ENCODE results near the gene SEMA4C.
"Not testable (repeated sequence)": the region's sequence is repeated elsewhere in the genome, so short reads cannot be mapped to it uniquely, and the experiment has no call there.

Gene SEMA4C

DNA sequence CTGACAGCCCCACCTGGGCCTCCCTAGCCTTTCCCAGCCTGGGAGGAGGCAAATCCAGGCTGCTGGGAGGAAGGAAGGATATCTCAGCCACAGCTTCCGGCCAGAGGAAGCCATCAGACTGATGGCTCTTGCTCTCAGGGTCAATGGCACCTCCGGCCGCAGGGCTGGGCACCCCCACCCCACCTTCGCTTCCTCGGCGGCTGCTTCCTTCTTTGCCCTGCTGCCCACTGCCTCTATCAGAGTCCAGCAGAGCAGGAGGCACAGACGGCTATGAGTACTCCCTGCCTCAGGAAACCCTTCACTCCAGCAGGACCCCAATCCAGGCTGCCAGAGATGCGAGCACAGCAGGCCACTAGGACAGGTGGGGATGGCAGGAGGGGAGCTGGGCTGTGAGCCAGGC lies 3.3 kb downstream of the SEMA4C start:
- TF ChIP-seq, protein P1, sequence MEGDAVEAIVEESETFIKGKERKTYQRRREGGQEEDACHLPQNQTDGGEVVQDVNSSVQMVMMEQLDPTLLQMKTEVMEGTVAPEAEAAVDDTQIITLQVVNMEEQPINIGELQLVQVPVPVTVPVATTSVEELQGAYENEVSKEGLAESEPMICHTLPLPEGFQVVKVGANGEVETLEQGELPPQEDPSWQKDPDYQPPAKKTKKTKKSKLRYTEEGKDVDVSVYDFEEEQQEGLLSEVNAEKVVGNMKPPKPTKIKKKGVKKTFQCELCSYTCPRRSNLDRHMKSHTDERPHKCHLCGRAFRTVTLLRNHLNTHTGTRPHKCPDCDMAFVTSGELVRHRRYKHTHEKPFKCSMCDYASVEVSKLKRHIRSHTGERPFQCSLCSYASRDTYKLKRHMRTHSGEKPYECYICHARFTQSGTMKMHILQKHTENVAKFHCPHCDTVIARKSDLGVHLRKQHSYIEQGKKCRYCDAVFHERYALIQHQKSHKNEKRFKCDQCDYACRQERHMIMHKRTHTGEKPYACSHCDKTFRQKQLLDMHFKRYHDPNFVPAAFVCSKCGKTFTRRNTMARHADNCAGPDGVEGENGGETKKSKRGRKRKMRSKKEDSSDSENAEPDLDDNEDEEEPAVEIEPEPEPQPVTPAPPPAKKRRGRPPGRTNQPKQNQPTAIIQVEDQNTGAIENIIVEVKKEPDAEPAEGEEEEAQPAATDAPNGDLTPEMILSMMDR (IDR thresholded peaks at IDR 0.05; ENCODE audit: extremely low read depth, missing control alignments) = no peak
- no peak for DNase-seq (ENCODE audit: low spot score)

DNA sequence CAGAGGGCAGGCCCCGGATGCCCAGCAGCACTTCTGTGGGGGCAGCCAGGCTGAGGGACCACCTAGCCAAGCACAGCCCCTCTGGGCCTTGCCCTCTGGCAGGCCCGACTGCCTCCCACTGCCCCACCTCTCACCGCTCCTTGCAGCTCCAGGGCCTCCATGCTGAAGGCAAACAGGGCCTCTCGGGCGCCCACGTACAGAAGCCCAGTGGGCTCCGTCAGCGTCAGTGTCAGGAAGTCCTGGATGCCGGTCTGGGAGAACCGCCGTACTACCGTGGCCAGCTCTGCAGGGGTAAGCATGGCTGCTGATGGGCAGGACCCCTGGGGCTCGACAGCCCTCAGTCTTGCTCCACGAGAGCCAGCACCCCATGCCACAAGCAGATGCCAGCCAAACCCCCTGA lies 3.7 kb downstream of the SEMA4C start:
- DNase-seq (ENCODE audit: low spot score) = no peak

DNA sequence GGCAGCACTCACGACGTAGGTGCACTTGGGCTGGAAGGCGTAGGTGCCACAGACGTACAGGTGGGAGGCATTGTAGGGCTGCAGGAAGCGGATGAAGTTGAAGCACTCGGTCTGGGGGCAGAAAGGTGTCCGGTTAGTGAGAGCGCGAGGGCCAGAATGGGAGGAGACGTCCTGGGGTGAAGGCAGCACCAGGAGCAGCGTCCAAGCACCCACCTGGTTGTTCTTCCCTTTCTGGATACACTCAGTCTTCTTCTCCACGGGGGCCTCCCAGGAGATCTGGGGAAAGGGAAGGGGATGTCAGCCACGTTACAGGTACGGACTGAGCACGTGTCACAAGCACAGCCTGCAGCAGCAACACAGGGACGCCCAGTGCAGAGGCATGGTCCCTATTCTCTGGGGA lies 4.2 kb downstream of the SEMA4C start:
- DNase-seq (ENCODE audit: low spot score) = no peak
- TF ChIP-seq, protein P1 (IDR thresholded peaks at IDR 0.05; ENCODE audit: extremely low read depth, missing control alignments) = no peak

More for the DNA sequence above, 3.7 kb downstream of the SEMA4C start:
- TF ChIP-seq, protein P1 (IDR thresholded peaks at IDR 0.05; ENCODE audit: extremely low read depth, missing control alignments) = no peak

DNA sequence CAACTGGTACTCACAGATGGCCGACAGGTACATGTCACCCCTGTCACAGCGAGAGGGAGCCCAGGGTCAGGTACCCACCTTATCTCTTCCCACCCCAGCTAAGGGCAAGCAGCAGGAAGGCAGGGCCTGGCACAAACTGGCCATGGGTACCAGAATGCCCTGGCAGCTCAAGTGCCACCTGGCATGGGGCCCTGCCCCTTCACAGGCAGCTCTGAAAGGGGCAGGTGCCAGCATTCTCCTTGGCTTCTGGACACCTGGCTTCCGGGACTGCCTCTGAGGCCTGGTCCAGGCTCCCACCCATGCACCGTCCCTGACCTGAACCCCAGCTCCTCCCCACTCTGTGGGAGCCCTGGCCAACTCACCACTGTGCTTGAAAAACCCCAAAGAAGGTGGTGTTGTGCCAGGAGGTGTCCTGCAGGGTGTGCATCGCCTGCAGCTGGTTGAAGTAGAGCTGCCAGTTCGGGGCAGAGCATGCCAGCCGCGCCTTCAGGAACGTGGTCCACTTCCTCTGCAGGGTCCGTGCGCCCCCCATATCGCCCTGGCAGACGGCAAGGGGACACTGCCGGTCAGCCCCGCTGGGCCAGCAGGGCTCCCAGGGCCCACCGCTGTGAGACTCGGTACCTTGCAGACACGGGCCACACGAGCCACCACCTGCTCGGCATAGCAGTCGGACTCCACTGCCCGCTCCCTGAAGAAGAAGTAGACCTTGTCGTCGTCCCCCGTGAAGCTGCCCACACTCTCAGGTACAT lies 5.4 kb downstream of the SEMA4C start:
- no peak for DNase-seq (ENCODE audit: low spot score)
- TF ChIP-seq, protein P1 (IDR thresholded peaks at IDR 0.05; ENCODE audit: extremely low read depth, missing control alignments) = no peak

DNA sequence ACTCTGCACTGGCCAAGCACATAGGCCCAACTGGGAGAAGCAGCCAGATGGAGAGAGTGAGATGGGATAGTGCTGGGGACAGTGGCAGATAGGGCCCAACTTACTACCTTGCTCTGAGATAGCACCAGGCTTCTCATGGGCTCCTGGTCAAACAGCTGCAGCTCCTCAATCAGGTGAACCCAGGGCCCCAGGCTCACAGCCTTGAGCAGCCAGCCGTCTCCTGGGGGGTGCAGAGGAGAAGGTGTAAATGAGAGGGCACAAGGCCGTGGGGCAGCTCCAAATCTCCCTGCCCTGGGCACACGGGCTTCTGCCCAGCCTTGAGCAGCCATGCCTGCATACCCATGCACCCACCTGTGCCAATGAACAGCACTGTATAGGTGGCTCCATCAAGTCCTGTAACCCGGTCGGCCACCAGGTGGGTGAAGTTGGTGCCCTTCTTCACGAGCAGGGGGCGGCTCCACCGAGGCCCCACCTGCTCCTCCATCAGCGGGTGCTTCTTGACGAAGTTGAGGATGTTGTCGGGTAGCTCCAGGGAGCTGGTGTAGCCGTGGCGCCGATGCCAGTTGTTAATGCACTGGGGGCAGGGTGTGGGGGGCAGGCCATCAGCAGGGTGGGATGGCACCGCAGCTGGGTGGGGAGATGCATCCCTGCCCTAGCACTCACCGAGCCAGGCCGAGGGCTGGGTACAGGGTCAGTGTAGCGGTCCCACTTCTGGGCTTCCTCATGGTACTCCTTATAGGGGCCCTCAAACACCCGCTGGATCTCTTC lies 6.1 kb downstream of the SEMA4C start:
- TF ChIP-seq, protein P1 (IDR thresholded peaks at IDR 0.05; ENCODE audit: extremely low read depth, missing control alignments) = no peak

DNA sequence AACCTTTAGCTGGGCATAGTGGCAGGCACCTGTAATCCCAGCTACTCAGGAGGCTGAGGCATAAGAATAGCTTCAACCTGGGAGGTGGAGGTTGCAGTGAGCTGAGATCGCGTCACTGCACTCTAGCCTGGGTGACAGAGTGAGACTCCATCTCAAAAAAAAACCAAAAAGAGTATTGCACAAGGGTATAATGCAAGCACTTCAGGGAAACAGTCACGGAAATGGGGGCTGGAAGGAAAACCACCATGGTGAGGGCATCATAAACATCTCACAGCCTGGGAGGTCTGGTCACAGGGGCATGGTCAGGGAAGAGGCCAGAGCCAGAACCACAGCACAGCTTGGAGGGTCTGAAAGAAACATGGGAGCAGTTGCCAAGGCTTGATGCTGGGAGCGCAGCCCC lies 6.8 kb downstream of the SEMA4C start:
- DNase-seq (ENCODE audit: low spot score) = not testable (repeated sequence)

More for the DNA sequence above, 6.1 kb downstream of the SEMA4C start:
- no peak for DNase-seq (ENCODE audit: low spot score)

DNA sequence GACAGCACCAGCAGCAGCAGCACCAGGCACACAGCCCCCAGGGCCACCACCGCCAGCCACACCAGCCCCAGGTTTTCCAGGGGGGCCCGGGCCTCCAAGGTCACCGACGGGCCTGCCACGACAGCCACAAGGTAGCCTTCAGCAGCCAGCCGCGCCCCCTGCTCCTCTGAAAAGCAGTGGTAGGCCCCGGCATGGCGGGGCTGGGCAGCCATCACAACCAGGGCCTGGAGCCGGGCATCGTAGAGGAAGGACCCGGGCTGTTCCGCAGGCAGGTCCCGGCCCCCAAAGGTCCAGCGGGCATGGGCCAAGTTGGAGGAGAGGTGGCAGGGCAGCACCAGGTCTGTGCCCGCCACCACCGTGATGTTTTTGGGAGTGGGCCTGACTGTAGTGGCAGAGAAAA lies 8.8 kb downstream of the SEMA4C start:
- TF ChIP-seq, protein P1 (IDR thresholded peaks at IDR 0.05; ENCODE audit: extremely low read depth, missing control alignments) = no peak
- no peak for DNase-seq (ENCODE audit: low spot score)
